HG02571 (cell line): ENCODE results near the gene ELOVL2.

Source experiments
- ATAC-seq: cut with Tn5 transposase; IDR thresholded peaks from one replicate; pipeline ENCODE4 v1.9.1; 2021; ENCODE audit warnings: mild to moderate bottlenecking, moderate library complexity; ENCODE audit not compliant: unreplicated experiment

ELOVL2 gene

DNA sequence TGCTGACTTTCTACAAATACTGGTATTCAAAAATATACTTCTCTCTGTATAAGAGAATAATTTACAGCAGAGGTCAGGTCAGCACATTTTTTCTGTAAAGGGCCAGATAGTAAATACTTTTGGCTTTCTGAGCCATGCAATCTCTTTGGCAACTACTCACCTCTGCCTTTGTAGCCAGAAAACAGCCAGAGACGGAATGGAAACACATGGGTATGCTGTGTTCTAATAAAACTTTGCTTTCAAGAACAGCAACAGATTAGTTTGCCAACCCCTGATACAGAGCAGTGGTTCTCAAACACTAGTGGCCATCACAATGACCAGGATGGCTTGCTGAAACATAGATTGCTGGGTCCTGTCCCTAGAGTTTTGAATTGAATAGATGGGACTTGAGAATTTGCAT is 111.0 kb downstream of the ELOVL2 start:
- no peak for ATAC-seq
